Progenitor cell of endocrine pancreas (in vitro differentiated cells): Measurements from ENCODE around the gene ADA. TPM values are rescaled to one million over a fixed set of nuclear protein-coding genes. Genes with fewer than 3 reads are reported as not detected.
"Not testable (repeated sequence)": the region's sequence is repeated elsewhere in the genome, so short reads cannot be mapped to it uniquely, and the experiment has no call there.

Experiments used
- DNase-seq: peaks from one replicate; pipeline ENCODE4 v3.0.0; 2021; ENCODE audit warnings: low spot score; ENCODE audit not compliant: unreplicated experiment
- H3K27ac Mint-ChIP-seq: 2 replicates; pipeline ENCODE4 v1.8.0; 2021; ENCODE audit warnings: mild to moderate bottlenecking, moderate library complexity, mixed read lengths
- H3K27me3 Mint-ChIP-seq: 2 replicates; pipeline ENCODE4 v1.8.0; 2021; ENCODE audit warnings: mixed read lengths
- H3K36me3 Mint-ChIP-seq: 2 replicates; pipeline ENCODE4 v1.8.0; 2022; ENCODE audit warnings: mixed read lengths; ENCODE audit not compliant: insufficient read depth
- H3K4me1 Mint-ChIP-seq: 2 replicates; pipeline ENCODE4 v1.8.0; 2021; ENCODE audit warnings: low read depth, mixed read lengths
- H3K4me3 Mint-ChIP-seq: 2 replicates; pipeline ENCODE4 v1.8.0; 2021; ENCODE audit warnings: low read depth, mild to moderate bottlenecking, moderate library complexity, mixed read lengths
- H3K9me3 Mint-ChIP-seq: 2 replicates; pipeline ENCODE4 v1.8.0; 2021; ENCODE audit warnings: low read depth, mixed read lengths
- total RNA-seq: library from RNA; stranded (reverse); gene quantifications from 2 replicates; pipeline ENCODE4 v1.2.1, GENCODE V29; 2021
- TF ChIP-seq, protein P1 (sequence below): fragments of 200-600 bp; sonication (generic); IDR thresholded peaks from one replicate; pipeline ENCODE4 v1.5.0; 2021; ENCODE audit warnings: antibody characterized with exemption, mild to moderate bottlenecking; ENCODE audit not compliant: unreplicated experiment

ADA gene
- total RNA-seq, 1 donor from 2014 or later, result 11.4 TPM

- Mint-ChIP-seq H3K4me3 (no peak overlapping the region), H3K9me3 (no peaks in the 10 kb centered on the region), H3K27ac (no peak overlapping the region), H3K36me3 (peaks cover 9% of the 10 kb centered on the region), H3K4me1 (peaks cover 4% of the 10 kb centered on the region), H3K27me3 (no peaks in the 10 kb centered on the region)
- TF ChIP-seq, protein P1, sequence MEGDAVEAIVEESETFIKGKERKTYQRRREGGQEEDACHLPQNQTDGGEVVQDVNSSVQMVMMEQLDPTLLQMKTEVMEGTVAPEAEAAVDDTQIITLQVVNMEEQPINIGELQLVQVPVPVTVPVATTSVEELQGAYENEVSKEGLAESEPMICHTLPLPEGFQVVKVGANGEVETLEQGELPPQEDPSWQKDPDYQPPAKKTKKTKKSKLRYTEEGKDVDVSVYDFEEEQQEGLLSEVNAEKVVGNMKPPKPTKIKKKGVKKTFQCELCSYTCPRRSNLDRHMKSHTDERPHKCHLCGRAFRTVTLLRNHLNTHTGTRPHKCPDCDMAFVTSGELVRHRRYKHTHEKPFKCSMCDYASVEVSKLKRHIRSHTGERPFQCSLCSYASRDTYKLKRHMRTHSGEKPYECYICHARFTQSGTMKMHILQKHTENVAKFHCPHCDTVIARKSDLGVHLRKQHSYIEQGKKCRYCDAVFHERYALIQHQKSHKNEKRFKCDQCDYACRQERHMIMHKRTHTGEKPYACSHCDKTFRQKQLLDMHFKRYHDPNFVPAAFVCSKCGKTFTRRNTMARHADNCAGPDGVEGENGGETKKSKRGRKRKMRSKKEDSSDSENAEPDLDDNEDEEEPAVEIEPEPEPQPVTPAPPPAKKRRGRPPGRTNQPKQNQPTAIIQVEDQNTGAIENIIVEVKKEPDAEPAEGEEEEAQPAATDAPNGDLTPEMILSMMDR, result no peak
- DNase-seq, result no peak
Measured at GRCh38 chr20:44589537-44589936, 62.0 kb downstream of the ADA start.

GRCh38 chr20:44588321-44588720 lies 63.2 kb downstream of the ADA start:
- H3K27ac Mint-ChIP-seq, H3K27me3 Mint-ChIP-seq, H3K9me3 Mint-ChIP-seq, H3K36me3 Mint-ChIP-seq, DNase-seq, H3K4me1 Mint-ChIP-seq, H3K4me3 Mint-ChIP-seq: not testable (repeated sequence)

GRCh38 chr20:44587035-44587980 lies 64.2 kb downstream of the ADA start:
- Mint-ChIP-seq H3K36me3 (peaks cover 6% of the 10 kb centered on the region), H3K4me1 (peaks cover 4% of the 10 kb centered on the region)

GRCh38 chr20:44586289-44586911 lies 65.1 kb downstream of the ADA start:
- Mint-ChIP-seq H3K9me3 (no peaks in the 10 kb centered on the region), H3K4me1 (peaks cover 4% of the 10 kb centered on the region)

More at GRCh38 chr20:44587035-44587980, 64.2 kb downstream of the ADA start:
- H3K27me3 Mint-ChIP-seq, result no peaks in the 10 kb centered on the region
- DNase-seq, result no peak
- no peak overlapping the region for H3K27ac Mint-ChIP-seq
- no peak overlapping the region for H3K4me3 Mint-ChIP-seq
- TF ChIP-seq, protein P1, result no peak
- H3K9me3 Mint-ChIP-seq, result no peaks in the 10 kb centered on the region

DNA sequence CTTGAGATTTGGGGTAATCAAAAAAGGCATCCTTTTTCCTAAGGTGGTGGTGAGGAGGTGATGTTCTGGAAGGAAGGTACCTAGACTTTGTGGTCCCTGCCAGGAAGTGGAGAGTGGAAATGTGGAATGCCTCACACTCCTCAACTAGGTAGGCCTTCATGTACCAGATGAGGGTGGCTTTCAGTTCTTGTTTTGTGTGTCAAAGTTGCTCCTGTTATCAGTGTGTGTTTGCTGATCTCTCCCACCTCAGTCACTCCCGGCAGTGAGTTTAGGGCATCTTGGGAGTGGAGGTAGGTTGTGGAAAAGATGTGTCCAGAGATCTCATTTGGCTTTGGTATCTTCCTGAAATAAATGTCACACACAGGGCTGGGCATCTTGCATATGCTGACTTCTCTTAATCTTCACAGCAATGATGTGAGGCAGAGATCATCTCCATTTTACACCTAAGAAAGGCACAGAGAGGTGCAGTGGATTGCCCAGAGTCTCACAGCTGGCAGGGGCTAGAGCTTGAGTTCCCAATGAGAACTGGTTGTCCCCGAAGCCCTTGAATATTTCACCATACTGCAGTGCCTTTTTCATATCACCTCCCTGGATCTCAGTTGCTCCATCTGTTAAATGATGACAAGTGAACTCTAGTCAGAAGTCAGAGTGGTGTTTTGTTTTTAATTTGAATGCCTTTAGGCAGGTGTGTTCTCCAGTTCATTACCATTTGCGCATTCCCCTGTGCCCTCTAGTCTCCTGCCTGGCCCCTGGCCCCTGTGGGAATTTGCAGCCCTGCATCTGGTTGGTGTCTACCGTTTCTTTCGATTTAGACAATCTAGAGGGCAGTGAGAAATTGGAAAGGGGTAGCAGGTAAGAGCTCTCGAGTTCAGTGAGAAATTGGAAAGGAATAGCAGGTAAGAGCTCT lies 66.2 kb downstream of the ADA start:
- TF ChIP-seq, protein P1, result no peak
- DNase-seq, result no peak
- no peaks in the 10 kb centered on the region for H3K27me3 Mint-ChIP-seq
- H3K4me3 Mint-ChIP-seq, result no peak overlapping the region
- no peak overlapping the region for H3K27ac Mint-ChIP-seq
- H3K9me3 Mint-ChIP-seq, result no peaks in the 10 kb centered on the region
- peaks cover 4% of the 10 kb centered on the region for H3K4me1 Mint-ChIP-seq
- H3K36me3 Mint-ChIP-seq, result no peaks in the 10 kb centered on the region

More at GRCh38 chr20:44586289-44586911, 65.1 kb downstream of the ADA start:
- Mint-ChIP-seq H3K4me3 (no peak overlapping the region), H3K36me3 (peaks cover 5% of the 10 kb centered on the region), H3K27me3 (no peaks in the 10 kb centered on the region), H3K27ac (no peak overlapping the region)
- TF ChIP-seq, protein P1, result no peak
- DNase-seq, result no peak
